Neural cell (in vitro differentiated cells): ENCODE data around the gene TAPBPL. TPM values are rescaled to one million over a fixed set of nuclear protein-coding genes. Genes with fewer than 3 reads are reported as not detected.

Source experiments
- H2AFZ ChIP-seq: fragments of 200-600, 300-800 bp; sonication (generic), shearing (Covaris generic); 2 replicates; pipeline ENCODE4 v1.6.0; 2014; ENCODE audit warnings: low read depth, mild to moderate bottlenecking, antibody characterized with exemption, low read length, moderate library complexity
- H3F3A ChIP-seq: fragments of 200-600 bp; shearing (Covaris generic); 2 replicates; pipeline ENCODE4 v1.6.1; 2016; ENCODE audit warnings: mild to moderate bottlenecking, moderate library complexity, mixed read lengths, antibody characterized with exemption, low read length; ENCODE audit not compliant: insufficient read depth, poor library complexity, severe bottlenecking
- H3K27ac ChIP-seq: fragments of 200-600, 300-800 bp; sonication (generic), shearing (Covaris generic); 2 replicates; pipeline ENCODE4 v1.5.1; 2014; ENCODE audit warnings: mild to moderate bottlenecking, low read length, moderate library complexity
- H3K27me3 ChIP-seq: fragments of 300-800, 200-600 bp; sonication (generic), shearing (Covaris generic); 2 replicates; pipeline ENCODE4 v1.6.0; 2014; ENCODE audit warnings: mild to moderate bottlenecking, low read depth, low read length, moderate library complexity; ENCODE audit not compliant: insufficient read depth
- H3K36me3 ChIP-seq: fragments of 300-800, 200-600 bp; sonication (generic), shearing (Covaris generic); 2 replicates; pipeline ENCODE4 v1.5.1; 2014; ENCODE audit warnings: mild to moderate bottlenecking, antibody characterized with exemption, low read length, moderate library complexity; ENCODE audit not compliant: insufficient read depth
- H3K4me2 ChIP-seq: fragments of 300-800, 200-600 bp; sonication (generic), shearing (Covaris generic); 2 replicates; pipeline ENCODE4 v1.6.0; 2014; ENCODE audit warnings: mild to moderate bottlenecking, low read length
- H3K4me3 ChIP-seq: fragments of 300-800, 200-600 bp; sonication (generic), shearing (Covaris generic); 2 replicates; pipeline ENCODE4 v1.5.1; 2014; ENCODE audit warnings: mild to moderate bottlenecking, low read length, moderate library complexity
- H3K79me2 ChIP-seq: fragments of 200-600 bp; shearing (Covaris generic); replicated peaks from 2 replicates; pipeline ENCODE4 v1.6.0; 2014; ENCODE audit warnings: mild to moderate bottlenecking, low read length, moderate library complexity; ENCODE audit not compliant: insufficient read depth
- H3K9ac ChIP-seq: fragments of 300-800, 200-600 bp; sonication (generic), shearing (Covaris generic); 2 replicates; pipeline ENCODE4 v1.6.1; 2016; ENCODE audit warnings: mild to moderate bottlenecking, low read length, mixed read lengths
- H3K9me2 ChIP-seq: fragments of 200-600 bp; shearing (Covaris generic); 2 replicates; pipeline ENCODE4 v1.6.1; 2016; ENCODE audit warnings: mild to moderate bottlenecking, low read length, mixed read lengths; ENCODE audit not compliant: insufficient read depth
- H3K9me3 ChIP-seq: fragments of 200-600, 300-800 bp; sonication (generic), shearing (Covaris generic); 2 replicates; pipeline ENCODE4 v1.6.1; 2016; ENCODE audit warnings: mild to moderate bottlenecking, mixed run types, low read length, moderate library complexity, mixed read lengths
- H4K20me1 ChIP-seq: fragments of 200-600 bp; shearing (Covaris generic); 2 replicates; pipeline ENCODE4 v1.6.1; 2016; ENCODE audit warnings: mild to moderate bottlenecking, mixed run types; ENCODE audit not compliant: insufficient read depth
- CTCF ChIP-seq: fragments of 450-650 bp; IDR thresholded peaks from 2 replicates; pipeline ENCODE4 v1.5.1; 2014; ENCODE audit warnings: antibody characterized with exemption, mild to moderate bottlenecking, moderate library complexity; ENCODE audit not compliant: poor library complexity, severe bottlenecking
- EP300 ChIP-seq: fragments of 450-650 bp; conservative IDR thresholded peaks from 2 replicates; pipeline ENCODE4 v1.6.1; 2014; ENCODE audit warnings: antibody characterized with exemption, mild to moderate bottlenecking, moderate library complexity; ENCODE audit not compliant: poor library complexity, severe bottlenecking
- EZH2 ChIP-seq: fragments of 200-600, 300-800 bp; shearing (Covaris generic), sonication (generic); IDR thresholded peaks from 2 replicates; pipeline ENCODE4 v1.6.1; 2014; ENCODE audit warnings: antibody characterized with exemption, low read length, borderline replicate concordance, mild to moderate bottlenecking; ENCODE audit not compliant: insufficient read depth, poor library complexity, severe bottlenecking
- MXI1 ChIP-seq: fragments of 450-650 bp; conservative IDR thresholded peaks from 2 replicates; pipeline ENCODE4 v1.6.1; 2014; ENCODE audit warnings: antibody characterized with exemption, mild to moderate bottlenecking; ENCODE audit not compliant: poor library complexity, severe bottlenecking
- POLR2AphosphoS5 ChIP-seq: IDR thresholded peaks from 2 replicates; pipeline ENCODE4 v1.6.1; 2012
- RAD21 ChIP-seq: fragments of 450-650 bp; conservative IDR thresholded peaks from 2 replicates; pipeline ENCODE4 v1.6.1; 2014; ENCODE audit warnings: antibody characterized with exemption, mild to moderate bottlenecking, moderate library complexity
- REST ChIP-seq: IDR thresholded peaks from 2 replicates; pipeline ENCODE4 v1.6.1; 2012; ENCODE audit warnings: borderline replicate concordance
- SMC3 ChIP-seq: fragments of 450-650 bp; conservative IDR thresholded peaks from 2 replicates; pipeline ENCODE4 v1.6.1; 2014; ENCODE audit warnings: antibody characterized with exemption, mild to moderate bottlenecking, moderate library complexity; ENCODE audit not compliant: poor library complexity
- TAF1 ChIP-seq: IDR thresholded peaks from 2 replicates; pipeline ENCODE4 v1.6.1; 2012; ENCODE audit warnings: low read depth
- polyA plus RNA-seq: library from polyadenylated mRNA; depleted of rRNA; stranded (reverse); fragments of >200 nt; gene quantifications from 2 replicates; pipeline ENCODE4 v1.2.3, GENCODE V29; 2014

TAPBPL gene
- polyA plus RNA-seq, 1 donor from 2014 or later: not detected

- no peaks in the 10 kb centered on the region for H3K27me3 ChIP-seq
- H3K27ac ChIP-seq: no peak overlapping the region
- H3F3A ChIP-seq: no peaks in the 10 kb centered on the region
- TF ChIP-seq POLR2AphosphoS5 (no peak), EZH2 (no peak), MXI1 (no peak), EP300 (no peak), RAD21 (no peak), REST (no peak), SMC3 (no peak), TAF1 (no peak)
- no peak overlapping the region for H3K4me2 ChIP-seq
- H3K36me3 ChIP-seq: no peaks in the 10 kb centered on the region
- no peak overlapping the region for H3K9ac ChIP-seq
- H3K9me2 ChIP-seq: no peaks in the 10 kb centered on the region
- H3K9me3 ChIP-seq: no peaks in the 10 kb centered on the region
- H3K79me2 ChIP-seq: peaks cover 17% of the 10 kb centered on the region
- no peak overlapping the region for H3K4me3 ChIP-seq
- H2AFZ ChIP-seq: no peak overlapping the region
- H4K20me1 ChIP-seq: no peaks in the 10 kb centered on the region
Observed at GRCh38 chr12:6500466-6500865, 48.6 kb downstream of the TAPBPL start.

GRCh38 chr12:6507102-6507998 lies 55.5 kb downstream of the TAPBPL start:
- H3F3A ChIP-seq: no peaks in the 10 kb centered on the region
- no peak overlapping the region for H2AFZ ChIP-seq
- no peaks in the 10 kb centered on the region for H3K36me3 ChIP-seq
- no peak for TF ChIP-seq POLR2AphosphoS5
- TF ChIP-seq CTCF: no peak
- no peak for TF ChIP-seq TAF1
- no peak for TF ChIP-seq RAD21
- TF ChIP-seq MXI1: no peak
- TF ChIP-seq EZH2: no peak
- TF ChIP-seq REST: no peak
- no peak for TF ChIP-seq EP300
- TF ChIP-seq SMC3: no peak
- no peak overlapping the region for H3K4me2 ChIP-seq
- H3K79me2 ChIP-seq: no peaks in the 10 kb centered on the region
- no peak overlapping the region for H3K27ac ChIP-seq
- no peaks in the 10 kb centered on the region for H4K20me1 ChIP-seq
- H3K9me2 ChIP-seq: no peaks in the 10 kb centered on the region
- no peak overlapping the region for H3K9ac ChIP-seq
- H3K4me3 ChIP-seq: no peak overlapping the region
- H3K27me3 ChIP-seq: no peaks in the 10 kb centered on the region
- H3K9me3 ChIP-seq: no peaks in the 10 kb centered on the region
